ENCODE measurements around the gene TAOK3.
A peak's percentile ranks its signal among the peaks of the same experiment; 100 is the strongest.
"Not testable (repeated sequence)": the region's sequence is repeated elsewhere in the genome, so short reads cannot be mapped to it uniquely, and the experiment has no call there.

Gene TAOK3

DNA sequence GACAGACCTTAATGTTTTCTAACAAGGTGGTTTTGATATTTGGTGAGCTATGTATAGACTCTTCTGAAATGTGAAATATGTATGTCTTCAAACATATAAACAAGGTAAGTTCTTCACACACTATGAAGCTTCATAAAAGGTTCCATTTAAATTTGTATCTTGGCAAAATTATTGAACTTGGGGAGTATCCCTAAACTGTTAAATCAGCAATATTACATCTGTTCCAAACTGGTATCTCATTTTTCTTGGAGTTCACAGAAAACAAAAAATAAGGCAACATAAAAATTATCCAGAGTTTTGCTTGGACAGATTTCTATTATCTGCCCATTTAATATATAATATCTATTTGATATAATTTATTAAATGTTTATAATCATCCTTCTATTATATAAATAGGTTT lies 62.4 kb downstream of the TAOK3 start:
- H4K20me1 ChIP-seq (ENCODE audit: insufficient read depth, low read length, poor library complexity, severe bottlenecking) = peaks cover 18% of the 10 kb centered on the region
- peaks cover 7% of the 10 kb centered on the region; the same call in 1 of the 2 replicates for H3F3A ChIP-seq (ENCODE audit: low read depth)
- no peak overlapping the region for H2AFZ ChIP-seq (ENCODE audit: low read length)
- no peak for TF ChIP-seq EZH2phosphoT487 (IDR thresholded peaks at IDR 0.05; ENCODE audit: borderline replicate concordance)
- TF ChIP-seq, protein P1, sequence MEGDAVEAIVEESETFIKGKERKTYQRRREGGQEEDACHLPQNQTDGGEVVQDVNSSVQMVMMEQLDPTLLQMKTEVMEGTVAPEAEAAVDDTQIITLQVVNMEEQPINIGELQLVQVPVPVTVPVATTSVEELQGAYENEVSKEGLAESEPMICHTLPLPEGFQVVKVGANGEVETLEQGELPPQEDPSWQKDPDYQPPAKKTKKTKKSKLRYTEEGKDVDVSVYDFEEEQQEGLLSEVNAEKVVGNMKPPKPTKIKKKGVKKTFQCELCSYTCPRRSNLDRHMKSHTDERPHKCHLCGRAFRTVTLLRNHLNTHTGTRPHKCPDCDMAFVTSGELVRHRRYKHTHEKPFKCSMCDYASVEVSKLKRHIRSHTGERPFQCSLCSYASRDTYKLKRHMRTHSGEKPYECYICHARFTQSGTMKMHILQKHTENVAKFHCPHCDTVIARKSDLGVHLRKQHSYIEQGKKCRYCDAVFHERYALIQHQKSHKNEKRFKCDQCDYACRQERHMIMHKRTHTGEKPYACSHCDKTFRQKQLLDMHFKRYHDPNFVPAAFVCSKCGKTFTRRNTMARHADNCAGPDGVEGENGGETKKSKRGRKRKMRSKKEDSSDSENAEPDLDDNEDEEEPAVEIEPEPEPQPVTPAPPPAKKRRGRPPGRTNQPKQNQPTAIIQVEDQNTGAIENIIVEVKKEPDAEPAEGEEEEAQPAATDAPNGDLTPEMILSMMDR (conservative IDR thresholded peaks at IDR 0.05; ENCODE audit: low read length) = no peak
- H3K4me3 ChIP-seq (ENCODE audit: low read length, poor library complexity, severe bottlenecking) = no peak overlapping the region
- peaks cover 77% of the 10 kb centered on the region for H3K4me1 ChIP-seq (ENCODE audit: insufficient read depth, low read length, poor library complexity, severe bottlenecking)
- H3K36me3 ChIP-seq (ENCODE audit: insufficient read depth, low read length) = no peaks in the 10 kb centered on the region
- peaks cover 87% of the 10 kb centered on the region for H3K79me2 ChIP-seq (ENCODE audit: insufficient read depth, low read length)
- H3K9ac ChIP-seq (ENCODE audit: low read depth, low read length, poor library complexity, severe bottlenecking) = no peak overlapping the region
- H3K4me2 ChIP-seq (ENCODE audit: low read depth, low read length, poor library complexity, severe bottlenecking) = no peak overlapping the region
- H3K9me3 ChIP-seq (ENCODE audit: insufficient read depth, low read depth, low read length) = no peaks in the 10 kb centered on the region
- H3K9me2 ChIP-seq (replicated peaks; ENCODE audit: low read depth, low read length) = no peaks in the 10 kb centered on the region
- no peaks in the 10 kb centered on the region for H3K27me3 ChIP-seq (ENCODE audit: insufficient read depth, low read length, poor library complexity, severe bottlenecking)

DNA sequence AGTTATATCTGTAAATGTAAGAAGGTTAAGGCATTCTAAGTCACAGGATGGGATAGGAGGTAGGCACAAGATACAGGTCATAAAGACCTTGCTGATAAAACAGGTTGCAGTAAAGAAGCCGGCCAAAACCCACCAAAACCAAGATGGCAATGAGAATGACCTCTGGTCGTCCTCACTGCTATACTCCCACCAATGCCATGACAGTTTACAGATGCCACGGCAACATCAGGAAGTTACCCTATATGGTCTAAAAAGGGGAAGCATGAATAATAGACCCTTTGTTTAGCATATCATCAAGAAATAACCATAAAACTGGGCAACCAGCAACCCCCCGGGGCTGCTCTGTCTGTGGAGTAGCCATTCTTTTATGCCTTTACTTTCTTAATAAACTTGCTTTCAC lies 64.7 kb downstream of the TAOK3 start:
- Histone ChIP-seq H3K9ac (ENCODE audit: low read depth, low read length, poor library complexity, severe bottlenecking) (peak overlapping the region; percentile 47), H3K4me1 (ENCODE audit: insufficient read depth, low read length, poor library complexity, severe bottlenecking) (peaks cover 63% of the 10 kb centered on the region), H3K4me3 (ENCODE audit: low read length, poor library complexity, severe bottlenecking) (peak overlapping the region; percentile 23), H4K20me1 (ENCODE audit: insufficient read depth, low read length, poor library complexity, severe bottlenecking) (peaks cover 18% of the 10 kb centered on the region), H3K4me2 (ENCODE audit: low read depth, low read length, poor library complexity, severe bottlenecking) (peak overlapping the region; percentile 59), H3K79me2 (ENCODE audit: insufficient read depth, low read length) (peaks cover 99% of the 10 kb centered on the region)
- H3K36me3 ChIP-seq (ENCODE audit: insufficient read depth, low read length); H3K27me3 ChIP-seq (ENCODE audit: insufficient read depth, low read length, poor library complexity, severe bottlenecking); H3K9me2 ChIP-seq (replicated peaks; ENCODE audit: low read depth, low read length); H3F3A ChIP-seq (ENCODE audit: low read depth); H3K9me3 ChIP-seq (ENCODE audit: insufficient read depth, low read depth, low read length); H2AFZ ChIP-seq (ENCODE audit: low read length): not testable (repeated sequence)

DNA sequence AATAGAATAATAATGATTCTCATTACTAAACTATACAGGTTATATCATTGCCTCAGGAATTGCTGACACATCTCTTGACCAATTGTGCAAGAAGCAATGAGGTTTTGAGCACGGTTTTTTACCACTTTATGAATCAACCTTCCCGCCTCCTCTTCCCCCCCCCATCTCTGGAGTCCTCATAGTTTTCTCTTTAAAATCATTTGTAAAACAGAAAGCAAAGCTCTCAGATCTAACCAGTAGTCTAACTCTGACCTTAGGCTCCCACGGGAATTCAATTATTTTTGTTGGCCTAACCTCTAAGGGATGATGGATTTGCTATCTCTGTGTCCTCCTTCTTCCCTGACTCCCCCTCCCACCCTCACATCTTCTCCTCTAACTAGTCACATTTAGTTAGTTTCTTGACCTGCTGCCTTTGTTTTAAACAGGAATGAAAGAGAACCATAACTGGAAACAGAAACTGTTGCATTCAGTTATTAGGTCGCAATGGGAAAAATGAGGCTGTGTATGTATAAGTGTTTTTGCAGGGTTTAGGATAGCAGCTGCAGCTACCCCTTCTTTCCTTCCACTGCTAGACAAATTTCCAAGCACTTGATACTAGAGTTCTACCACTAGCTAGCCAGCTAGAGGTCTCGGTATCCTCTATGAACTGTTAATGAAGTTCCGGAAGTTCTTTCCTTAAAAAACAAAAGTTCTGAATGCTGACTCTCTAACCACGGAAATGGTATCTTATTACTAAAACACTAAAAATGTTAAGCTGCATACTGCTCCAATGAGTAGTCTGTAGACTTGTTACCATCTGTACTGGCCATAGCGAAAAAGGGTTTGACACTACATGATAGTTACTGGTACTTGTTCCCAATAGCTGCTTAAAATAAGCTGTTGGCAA lies 65.4 kb downstream of the TAOK3 start:
- H3K27me3 ChIP-seq (ENCODE audit: insufficient read depth, low read length, poor library complexity, severe bottlenecking) = no peaks in the 10 kb centered on the region
- no peaks in the 10 kb centered on the region for H3K9me3 ChIP-seq (ENCODE audit: insufficient read depth, low read depth, low read length)
- no peak for TF ChIP-seq EZH2phosphoT487 (IDR thresholded peaks at IDR 0.05; ENCODE audit: borderline replicate concordance)
- TF ChIP-seq, protein P1 (conservative IDR thresholded peaks at IDR 0.05; ENCODE audit: low read length) = no peak
- H3K4me3 ChIP-seq (ENCODE audit: low read length, poor library complexity, severe bottlenecking) = peak overlapping the region; percentile 23
- peaks cover 64% of the 10 kb centered on the region for H3K4me1 ChIP-seq (ENCODE audit: insufficient read depth, low read length, poor library complexity, severe bottlenecking)
- H3F3A ChIP-seq (ENCODE audit: low read depth) = no peaks in the 10 kb centered on the region
- H3K36me3 ChIP-seq (ENCODE audit: insufficient read depth, low read length) = no peaks in the 10 kb centered on the region
- peak overlapping the region; percentile 59 for H3K4me2 ChIP-seq (ENCODE audit: low read depth, low read length, poor library complexity, severe bottlenecking)
- no peak overlapping the region for H2AFZ ChIP-seq (ENCODE audit: low read length)
- H3K9me2 ChIP-seq (replicated peaks; ENCODE audit: low read depth, low read length) = no peaks in the 10 kb centered on the region
- H3K79me2 ChIP-seq (ENCODE audit: insufficient read depth, low read length) = peaks cover 100% of the 10 kb centered on the region
- H3K9ac ChIP-seq (ENCODE audit: low read depth, low read length, poor library complexity, severe bottlenecking) = peak overlapping the region; percentile 47
- H4K20me1 ChIP-seq (ENCODE audit: insufficient read depth, low read length, poor library complexity, severe bottlenecking) = peaks cover 18% of the 10 kb centered on the region

Measured in Loucy (cell line).